GM18505 (cell line): ENCODE data around the gene TFF2.

Experiments used
- ATAC-seq: cut with Tn5 transposase; IDR thresholded peaks from one replicate; pipeline ENCODE4 v1.9.1; 2021; ENCODE audit not compliant: unreplicated experiment
- POLR2A ChIP-seq: IDR thresholded peaks from 4 replicates; pipeline ENCODE4 v1.6.1; 2011; ENCODE audit warnings: borderline replicate concordance; ENCODE audit not compliant: insufficient read depth, insufficient read length; ENCODE audit errors: extremely low read depth

The TFF2 gene

GRCh38 chr21:42389449-42389835 is 38.6 kb upstream of the TFF2 start:
- TF ChIP-seq POLR2A = no peak
- no peak for ATAC-seq

DNA sequence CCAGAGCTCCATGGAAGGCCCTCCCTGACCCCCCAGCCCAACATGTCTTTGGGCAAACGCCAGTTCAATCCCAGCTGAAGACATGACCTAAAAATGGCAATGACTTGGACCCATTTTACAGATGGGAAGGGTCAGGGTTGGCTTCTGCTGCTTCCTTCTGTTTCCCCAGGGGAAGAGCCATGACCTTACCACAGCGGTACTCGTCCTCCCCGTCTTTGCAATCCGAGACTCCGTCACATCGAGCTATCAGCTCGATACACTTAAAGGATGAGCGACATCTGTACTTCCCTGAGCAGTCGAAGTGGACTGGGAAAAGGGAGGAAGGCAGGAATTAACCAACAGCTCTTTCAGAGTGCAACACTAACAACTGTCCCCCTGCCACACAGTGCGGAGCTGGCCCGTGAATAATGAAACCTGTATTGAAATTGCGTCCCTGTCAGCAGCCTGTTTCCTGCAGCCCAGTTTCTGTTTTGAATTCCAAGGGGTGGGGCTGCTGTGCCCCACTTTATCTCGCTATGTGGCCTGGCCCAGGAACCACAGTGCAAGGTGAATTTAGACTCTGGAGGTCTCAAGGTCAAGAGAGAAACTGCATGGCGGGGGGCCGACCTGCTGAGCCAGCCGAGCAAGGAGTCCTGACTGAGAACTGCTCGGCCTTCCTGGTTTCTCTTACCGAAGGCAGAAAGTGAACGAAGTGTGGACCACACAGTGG is 38.1 kb upstream of the TFF2 start:
- no peak for ATAC-seq
- no peak for TF ChIP-seq POLR2A

DNA sequence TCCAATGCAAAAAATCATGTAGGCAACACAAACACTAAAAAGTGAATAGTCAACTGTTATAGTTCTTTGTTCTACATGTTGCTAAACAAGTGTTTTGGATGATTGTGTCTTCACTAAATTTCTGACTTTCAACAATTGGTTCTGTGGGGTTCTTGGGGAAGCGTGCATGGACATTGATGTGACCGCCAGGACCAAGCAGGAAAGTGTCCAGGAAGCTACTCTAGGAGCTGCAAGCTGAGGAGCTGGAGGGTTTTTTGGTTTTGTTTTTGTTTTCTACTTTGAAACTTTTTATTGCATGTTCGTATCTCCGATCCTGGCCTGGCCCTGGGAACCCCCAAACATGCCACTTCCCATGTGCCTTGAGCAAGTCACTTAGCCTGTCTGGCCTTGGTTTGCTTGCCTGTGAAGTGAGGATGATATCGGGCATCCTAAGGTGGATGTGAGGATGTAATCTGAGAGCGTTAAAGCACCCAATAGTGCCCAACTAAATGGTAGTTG is 37.1 kb upstream of the TFF2 start:
- no peak for TF ChIP-seq POLR2A
- no peak for ATAC-seq

DNA sequence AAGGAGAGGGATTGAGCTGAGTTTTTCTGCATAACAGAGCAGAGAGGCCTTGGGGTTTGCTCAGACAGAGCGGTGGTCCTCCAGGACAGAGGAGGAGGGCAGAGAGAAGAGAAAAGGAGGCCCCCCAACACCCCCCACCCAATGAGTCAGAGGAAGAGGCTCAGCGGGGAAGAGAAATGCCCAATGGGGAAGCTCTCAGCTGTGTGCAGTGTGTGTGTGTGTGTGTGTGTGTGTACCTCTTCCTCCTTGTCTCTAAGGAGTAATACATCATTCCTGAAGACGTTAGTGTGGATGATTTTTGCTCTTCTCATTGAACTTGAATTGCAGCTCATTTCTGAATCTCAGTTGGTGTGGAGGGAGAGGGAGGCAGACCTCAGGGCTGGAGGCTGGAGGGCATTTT is 36.4 kb upstream of the TFF2 start:
- no peak for ATAC-seq
- no peak for TF ChIP-seq POLR2A

DNA sequence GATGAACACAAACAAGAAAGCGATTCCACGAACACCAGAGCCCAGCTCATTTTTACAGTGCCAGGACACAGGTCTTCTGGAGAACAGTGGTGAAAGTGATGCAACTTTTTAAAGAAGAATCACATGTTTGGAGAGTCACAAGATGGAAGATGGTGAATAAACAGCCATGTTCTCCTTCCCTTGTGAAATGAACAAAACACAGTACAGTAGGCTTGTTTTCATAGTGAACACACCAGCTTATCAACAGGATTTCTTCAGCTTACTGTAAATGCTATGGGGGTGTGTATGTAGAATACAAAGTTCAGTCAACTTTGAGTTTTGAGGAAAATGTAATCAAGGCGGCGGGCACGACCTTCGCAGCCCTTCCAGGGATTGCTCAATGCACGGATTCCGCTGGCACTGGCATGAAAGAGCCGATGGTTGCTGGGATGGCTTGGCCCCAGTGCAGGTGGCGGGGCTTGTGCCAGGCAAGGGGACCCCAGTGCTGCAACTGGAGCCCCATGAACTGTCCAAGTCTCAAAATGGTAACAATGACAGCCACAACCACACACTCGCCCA is 35.3 kb upstream of the TFF2 start:
- ATAC-seq = no peak
- TF ChIP-seq POLR2A = no peak

DNA sequence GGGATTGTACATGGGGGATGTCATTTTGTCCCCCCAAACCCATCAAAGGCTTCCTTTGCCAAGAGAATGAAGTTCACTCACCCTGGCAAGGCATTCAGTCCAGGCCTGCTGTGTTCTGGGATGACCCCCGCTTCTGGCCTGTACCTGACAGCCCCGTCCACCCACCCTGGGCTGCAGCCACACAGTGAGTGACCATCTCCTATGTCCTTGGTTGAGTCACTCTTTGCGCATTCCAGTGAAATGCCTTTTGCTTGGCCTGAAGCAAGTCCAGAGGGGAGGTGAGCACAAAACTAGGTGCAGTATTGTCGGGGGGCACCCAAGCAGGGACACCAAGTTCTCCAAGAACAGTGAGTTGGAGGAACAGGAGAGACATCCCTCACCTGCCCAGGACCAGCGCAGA is 34.8 kb upstream of the TFF2 start:
- ATAC-seq = no peak
- no peak for TF ChIP-seq POLR2A

- TF ChIP-seq POLR2A = no peak
- ATAC-seq = no peak
Measured at GRCh38 chr21:42384989-42385388, 34.2 kb upstream of the TFF2 start.

- ATAC-seq = no peak
- no peak for TF ChIP-seq POLR2A
Measured at GRCh38 chr21:42384156-42384945, 33.6 kb upstream of the TFF2 start.

DNA sequence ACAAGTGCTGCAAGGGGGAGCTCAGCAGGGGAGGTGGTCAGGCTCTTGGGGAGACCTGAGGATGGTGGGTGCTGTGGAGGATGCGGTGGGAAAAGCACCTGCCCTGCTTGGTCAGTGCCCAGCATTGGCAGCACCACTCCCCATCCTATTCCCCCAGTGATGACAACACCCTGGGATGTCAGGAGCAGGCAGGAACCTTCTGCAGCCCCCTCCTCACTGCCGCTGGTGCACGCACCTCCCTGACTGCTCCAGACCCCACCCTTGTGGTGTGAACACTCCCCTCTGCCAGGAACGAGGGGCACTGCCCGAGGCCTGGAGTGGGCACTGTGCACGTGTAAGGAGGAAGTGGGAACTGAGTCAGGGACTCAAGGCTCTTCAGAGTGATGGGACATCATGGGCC is 32.5 kb upstream of the TFF2 start:
- ATAC-seq = no peak
- TF ChIP-seq POLR2A = no peak

DNA sequence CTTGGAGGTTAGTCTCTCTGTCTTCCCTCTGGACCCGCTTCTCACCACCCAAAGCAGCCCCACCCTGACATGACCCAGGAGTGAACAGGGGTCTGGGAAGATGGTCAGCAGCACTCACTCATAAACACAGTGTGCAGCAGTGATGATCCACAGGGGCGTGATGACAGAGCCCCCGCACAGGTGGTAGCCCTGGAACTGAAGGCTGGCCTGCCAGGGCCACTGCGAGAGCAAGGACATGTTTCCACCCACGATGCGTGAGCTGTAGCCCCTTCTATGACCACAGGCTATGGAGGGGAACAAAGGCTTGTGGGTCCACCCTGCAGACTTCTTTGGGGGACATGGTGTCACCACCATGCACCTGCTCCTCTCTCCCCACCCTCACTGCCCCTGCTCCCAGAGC is 32.1 kb upstream of the TFF2 start:
- no peak for ATAC-seq
- TF ChIP-seq POLR2A = no peak

- TF ChIP-seq POLR2A = no peak
- no peak for ATAC-seq
Measured at GRCh38 chr21:42381347-42381984, 30.7 kb upstream of the TFF2 start.

DNA sequence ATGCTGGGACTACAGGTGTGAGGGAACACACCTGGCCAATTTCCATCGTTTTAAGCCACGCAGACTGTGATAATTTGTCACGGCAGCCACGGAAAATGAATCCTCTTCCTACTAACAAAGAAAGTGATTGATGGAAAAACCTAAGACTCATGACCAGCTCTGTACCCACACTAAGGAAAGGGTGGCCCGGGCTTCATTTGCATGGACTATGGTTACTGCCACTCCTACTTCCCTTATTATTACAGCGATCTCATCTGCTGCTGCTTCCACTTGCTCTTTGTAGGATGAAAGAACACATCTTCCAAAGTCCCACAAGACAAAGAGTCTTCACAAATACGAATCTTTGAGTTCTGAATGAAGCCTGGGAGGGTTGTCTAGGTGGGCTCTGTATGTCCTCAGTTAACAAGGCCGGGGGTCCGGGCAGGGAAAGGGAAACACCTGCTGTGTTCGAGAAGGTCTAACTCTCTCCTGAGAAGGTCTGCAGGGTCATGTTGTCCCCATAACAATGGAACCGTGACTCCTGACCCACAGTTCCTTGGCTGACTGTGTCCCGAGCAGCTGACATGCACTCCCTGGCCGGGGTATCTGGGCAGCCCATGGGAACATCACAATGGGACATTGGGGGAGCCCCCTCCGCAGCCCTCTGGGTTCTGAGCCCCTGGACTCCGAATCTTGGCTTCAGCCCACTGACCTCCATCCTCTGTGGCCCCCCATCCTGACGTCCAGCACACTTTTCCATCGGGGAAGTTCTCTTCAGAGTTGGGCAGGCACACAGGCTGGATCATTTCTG is 28.8 kb upstream of the TFF2 start:
- no peak for TF ChIP-seq POLR2A
- ATAC-seq = no peak

DNA sequence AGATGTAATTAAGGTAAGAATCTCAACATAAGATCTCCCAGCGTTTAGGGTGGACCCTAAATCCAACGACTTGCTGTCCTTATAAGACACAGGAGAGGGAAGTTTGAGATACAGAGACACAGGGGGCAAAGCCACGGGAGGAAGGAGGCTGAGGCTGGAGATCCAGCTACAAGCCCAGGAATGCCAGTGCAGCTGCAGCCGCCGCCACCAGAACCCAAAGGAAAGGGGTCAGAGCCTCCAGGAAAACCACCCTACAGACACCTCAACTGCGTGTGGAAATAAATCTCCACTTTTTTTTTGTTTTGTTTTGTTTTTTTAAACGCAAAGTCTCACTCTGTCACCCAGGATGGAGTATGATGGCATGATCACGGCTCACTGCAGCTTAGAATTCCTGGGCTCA is 27.6 kb upstream of the TFF2 start:
- ATAC-seq = no peak
- TF ChIP-seq POLR2A = no peak
